DND-41 (cell line): ENCODE measurements around the gene GHRL.

Source experiments
- ATAC-seq: fragments of 200-7000 bp; cut with Tn5 transposase; 3 replicates; pipeline ENCODE4 v1.9.1; 2021; ENCODE audit warnings: low read depth; ENCODE audit not compliant: insufficient read depth
- DNase-seq: peaks from one replicate; pipeline ENCODE4 v3.0.0-alpha.2; 2020
- H2AFZ ChIP-seq: 2 replicates; pipeline ENCODE4 v1.6.0; 2012; ENCODE audit warnings: low read depth, low read length
- H3K27ac ChIP-seq: 2 replicates; pipeline ENCODE4 v1.5.1; 2012; ENCODE audit warnings: low read length, inconsistent platforms
- H3K27me3 ChIP-seq: fragments of 200-600 bp; sonication (generic); 2 replicates; pipeline ENCODE4 v1.6.0; 2012; ENCODE audit warnings: low read length, mild to moderate bottlenecking, inconsistent platforms; ENCODE audit not compliant: insufficient read depth, poor library complexity
- H3K36me3 ChIP-seq: 2 replicates; pipeline ENCODE4 v1.5.1; 2012; ENCODE audit warnings: low read length, inconsistent platforms; ENCODE audit not compliant: insufficient read depth
- H3K4me1 ChIP-seq: 2 replicates; pipeline ENCODE4 v1.5.1; 2012; ENCODE audit warnings: mild to moderate bottlenecking, low read length; ENCODE audit not compliant: insufficient read depth
- H3K4me2 ChIP-seq: 2 replicates; pipeline ENCODE4 v1.6.0; 2012; ENCODE audit warnings: mild to moderate bottlenecking, moderate library complexity, low read length, inconsistent platforms; ENCODE audit not compliant: insufficient read depth
- H3K4me3 ChIP-seq, 2 experiments: fragments of 200-600 bp in 1 of 2; shearing (Covaris generic) in 1 of 2; 2 replicates each; pipeline ENCODE4 v1.5.1; 2012 to 2016; ENCODE audit warnings: inconsistent platforms in 2 of 2, low read length in 2 of 2, mild to moderate bottlenecking in 2 of 2, low read depth in 1 of 2, moderate library complexity in 1 of 2
- H3K79me2 ChIP-seq: 2 replicates; pipeline ENCODE4 v1.6.0; 2012; ENCODE audit warnings: low read length, inconsistent platforms; ENCODE audit not compliant: insufficient read depth
- H3K9ac ChIP-seq: 2 replicates; pipeline ENCODE4 v1.6.0; 2012; ENCODE audit warnings: low read depth, mild to moderate bottlenecking, inconsistent platforms, low read length, moderate library complexity
- H3K9me3 ChIP-seq: 2 replicates; pipeline ENCODE4 v1.5.1; 2012; ENCODE audit warnings: low read length, moderate library complexity, mild to moderate bottlenecking, inconsistent platforms; ENCODE audit not compliant: insufficient read depth, severe bottlenecking
- H4K20me1 ChIP-seq: 2 replicates; pipeline ENCODE4 v1.6.0; 2012; ENCODE audit warnings: low read length; ENCODE audit not compliant: insufficient read depth
- EZH2 ChIP-seq: IDR thresholded peaks from 3 replicates; pipeline ENCODE4 v1.6.1; 2012; ENCODE audit warnings: borderline replicate concordance, low read depth, mild to moderate bottlenecking, moderate library complexity, low read length, inconsistent platforms; ENCODE audit not compliant: severe bottlenecking
- TF ChIP-seq, protein P1 (sequence below): IDR thresholded peaks from 2 replicates; pipeline ENCODE4 v1.5.1; 2012; ENCODE audit warnings: borderline replicate concordance, low read length, moderate library complexity, mild to moderate bottlenecking; ENCODE audit not compliant: poor library complexity, severe bottlenecking; ENCODE audit errors: extremely low read depth

The GHRL gene

DNA sequence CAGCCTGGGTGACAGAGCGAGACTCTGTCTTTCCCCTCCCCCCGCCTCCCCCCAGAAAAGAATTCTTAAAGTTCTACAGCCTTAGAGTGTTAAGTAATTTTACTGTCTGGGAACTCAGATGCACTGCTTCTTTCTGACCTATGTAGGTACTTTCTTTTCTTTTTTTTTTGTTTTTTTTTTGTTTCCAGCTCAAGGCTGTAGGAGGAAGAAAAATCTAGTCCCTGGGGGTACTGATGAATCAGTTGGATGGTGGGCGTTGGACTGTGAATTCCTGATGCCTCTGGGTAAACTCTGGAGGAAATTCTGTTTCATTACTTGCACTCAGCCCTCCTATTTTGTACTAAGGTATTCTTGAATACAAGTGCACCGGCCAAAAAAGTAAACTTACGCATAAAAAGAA, 10.8 kb downstream of the GHRL start:
- no peaks in the 10 kb centered on the region for H3K27me3 ChIP-seq
- no peak overlapping the region for H3K9ac ChIP-seq
- DNase-seq, result no peak
- TF ChIP-seq EZH2, result no peak
- peaks cover 84% of the 10 kb centered on the region for H3K36me3 ChIP-seq
- peaks cover 12% of the 10 kb centered on the region for H3K79me2 ChIP-seq
- no peaks in the 10 kb centered on the region for H3K9me3 ChIP-seq
- no peak overlapping the region for H2AFZ ChIP-seq
- no peaks in the 10 kb centered on the region for H3K4me1 ChIP-seq
- ATAC-seq, result no peak
- H3K27ac ChIP-seq, result no peak overlapping the region
- no peak overlapping the region for H3K4me3 ChIP-seq
- H3K4me2 ChIP-seq, result no peak overlapping the region
- peaks cover 22% of the 10 kb centered on the region; the same call in 1 of the 2 replicates for H4K20me1 ChIP-seq

DNA sequence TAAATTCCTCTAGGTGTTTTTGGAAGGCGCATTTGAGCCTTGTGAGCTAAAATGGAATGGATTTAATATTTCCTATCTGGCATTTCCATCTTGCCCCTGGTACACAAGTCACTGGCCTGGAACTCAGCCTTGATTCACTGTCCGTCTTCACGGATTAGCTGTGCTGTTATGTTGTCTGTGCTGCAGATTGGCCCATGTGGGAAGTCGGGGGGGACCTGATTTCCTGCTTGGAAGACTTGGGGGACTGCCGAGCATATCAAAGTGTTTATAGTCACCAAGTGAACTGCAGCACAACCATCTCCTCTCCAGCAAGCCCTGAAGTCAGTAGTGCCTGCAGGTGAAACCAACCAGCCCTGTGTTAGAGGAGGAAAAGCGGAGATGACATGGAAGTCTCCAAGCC, 12.2 kb downstream of the GHRL start:
- Histone ChIP-seq H3K4me1 (no peaks in the 10 kb centered on the region), H3K36me3 (peaks cover 87% of the 10 kb centered on the region)
- no peak for ATAC-seq

DNA sequence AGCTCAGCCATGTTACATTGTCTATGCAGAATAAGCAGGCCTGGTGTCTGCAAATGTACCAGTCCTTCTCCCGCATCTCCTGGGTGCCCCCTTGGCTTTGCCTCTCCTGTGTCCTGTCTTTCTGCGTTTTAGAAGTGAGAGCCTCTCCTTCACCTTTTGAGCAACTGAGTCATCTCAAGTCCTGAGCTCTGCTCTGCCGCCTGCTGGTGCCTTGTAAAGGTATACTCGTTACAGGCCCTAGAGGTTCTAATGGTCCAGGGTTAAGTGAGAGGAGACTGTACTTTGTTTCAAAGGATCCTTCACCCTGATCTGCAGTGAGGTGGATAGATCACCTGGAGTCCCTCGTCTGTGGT, 12.6 kb downstream of the GHRL start:
- 0 out of 3 replicates have a peak, but pooled peaks have one; percentile 40 for ATAC-seq

More for the DNA sequence above, 12.2 kb downstream of the GHRL start:
- no peak for DNase-seq
- no peaks in the 10 kb centered on the region for H3K9me3 ChIP-seq
- no peak overlapping the region for H3K27ac ChIP-seq
- H3K79me2 ChIP-seq, result peaks cover 25% of the 10 kb centered on the region
- H3K27me3 ChIP-seq, result no peaks in the 10 kb centered on the region
- TF ChIP-seq EZH2, result no peak
- TF ChIP-seq, protein P1, sequence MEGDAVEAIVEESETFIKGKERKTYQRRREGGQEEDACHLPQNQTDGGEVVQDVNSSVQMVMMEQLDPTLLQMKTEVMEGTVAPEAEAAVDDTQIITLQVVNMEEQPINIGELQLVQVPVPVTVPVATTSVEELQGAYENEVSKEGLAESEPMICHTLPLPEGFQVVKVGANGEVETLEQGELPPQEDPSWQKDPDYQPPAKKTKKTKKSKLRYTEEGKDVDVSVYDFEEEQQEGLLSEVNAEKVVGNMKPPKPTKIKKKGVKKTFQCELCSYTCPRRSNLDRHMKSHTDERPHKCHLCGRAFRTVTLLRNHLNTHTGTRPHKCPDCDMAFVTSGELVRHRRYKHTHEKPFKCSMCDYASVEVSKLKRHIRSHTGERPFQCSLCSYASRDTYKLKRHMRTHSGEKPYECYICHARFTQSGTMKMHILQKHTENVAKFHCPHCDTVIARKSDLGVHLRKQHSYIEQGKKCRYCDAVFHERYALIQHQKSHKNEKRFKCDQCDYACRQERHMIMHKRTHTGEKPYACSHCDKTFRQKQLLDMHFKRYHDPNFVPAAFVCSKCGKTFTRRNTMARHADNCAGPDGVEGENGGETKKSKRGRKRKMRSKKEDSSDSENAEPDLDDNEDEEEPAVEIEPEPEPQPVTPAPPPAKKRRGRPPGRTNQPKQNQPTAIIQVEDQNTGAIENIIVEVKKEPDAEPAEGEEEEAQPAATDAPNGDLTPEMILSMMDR, result no peak
- no peak overlapping the region for H3K4me3 ChIP-seq
- no peak overlapping the region for H3K4me2 ChIP-seq
- H3K9ac ChIP-seq, result no peak overlapping the region
- H4K20me1 ChIP-seq, result peaks cover 33% of the 10 kb centered on the region
- no peak overlapping the region for H2AFZ ChIP-seq

DNA sequence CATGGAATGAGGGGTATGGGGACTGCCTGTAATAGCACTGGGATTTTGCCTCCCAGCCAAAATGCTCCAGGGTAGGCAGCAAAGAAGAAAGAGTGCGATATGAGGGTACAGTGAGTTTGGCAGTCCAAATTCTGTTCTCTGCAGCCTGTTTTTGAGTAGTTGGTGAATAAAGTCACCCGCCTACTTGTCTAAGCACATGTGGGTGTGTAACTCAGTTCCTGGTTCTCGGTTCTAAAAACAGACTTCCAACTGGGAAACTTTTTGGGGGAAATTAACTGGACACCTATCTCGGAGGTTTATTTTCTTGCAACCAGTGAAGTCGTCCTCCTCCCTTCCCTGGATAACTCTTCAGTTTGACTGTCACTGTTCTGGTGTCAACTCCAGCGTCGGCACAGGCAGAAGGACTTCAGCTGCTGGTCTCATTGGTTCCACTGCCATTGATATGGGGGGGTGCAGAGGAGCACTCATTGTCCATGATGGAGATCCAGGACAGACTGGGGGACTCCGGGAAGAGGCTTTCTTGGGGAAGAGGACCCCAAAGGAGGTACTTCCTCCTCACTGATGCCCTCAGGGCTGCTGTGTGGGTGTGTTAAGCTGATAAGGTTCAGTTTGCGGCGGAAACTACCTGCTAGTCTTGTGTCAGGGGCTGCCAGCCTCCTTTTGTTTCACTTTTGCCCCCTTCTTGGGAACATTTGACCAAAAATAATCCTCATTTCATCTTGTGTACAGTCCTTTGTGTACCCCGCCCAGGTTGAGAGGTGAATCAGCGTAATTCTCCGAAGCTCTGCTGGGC, 13.2 kb downstream of the GHRL start:
- H4K20me1 ChIP-seq, result peaks cover 33% of the 10 kb centered on the region
- H3K27me3 ChIP-seq, result no peaks in the 10 kb centered on the region
- peaks cover 89% of the 10 kb centered on the region for H3K36me3 ChIP-seq
- no peak overlapping the region for H3K4me2 ChIP-seq
- no peak overlapping the region for H2AFZ ChIP-seq
- H3K4me1 ChIP-seq, result no peaks in the 10 kb centered on the region
- H3K4me3 ChIP-seq, result no peak overlapping the region
- TF ChIP-seq, protein P1, result no peak
- TF ChIP-seq EZH2, result no peak
- H3K27ac ChIP-seq, result no peak overlapping the region
- H3K9ac ChIP-seq, result no peak overlapping the region
- peaks cover 35% of the 10 kb centered on the region for H3K79me2 ChIP-seq
- no peak for ATAC-seq
- no peak for DNase-seq
- no peaks in the 10 kb centered on the region for H3K9me3 ChIP-seq

More for the DNA sequence above, 12.6 kb downstream of the GHRL start:
- Histone ChIP-seq H2AFZ (no peak overlapping the region), H3K9ac (no peak overlapping the region), H3K36me3 (peaks cover 90% of the 10 kb centered on the region), H3K9me3 (no peaks in the 10 kb centered on the region), H4K20me1 (peaks cover 36% of the 10 kb centered on the region), H3K4me3 (no peak overlapping the region), H3K4me1 (no peaks in the 10 kb centered on the region), H3K27me3 (no peaks in the 10 kb centered on the region), H3K4me2 (no peak overlapping the region), H3K79me2 (peaks cover 30% of the 10 kb centered on the region), H3K27ac (no peak overlapping the region)
- TF ChIP-seq EZH2, result no peak
- TF ChIP-seq, protein P1, result peak; percentile 15
- no peak for DNase-seq
